SKM-1 treated with dmso at 0.1 percent for 144 hours (cell line): ENCODE measurements around the gene PPP1R7.

Experiments used
- DNase-seq: peaks from one replicate; lab custom pipeline; 2025; ENCODE audit not compliant: unreplicated experiment; lab: John Stamatoyannopoulos, UW

Gene PPP1R7

DNA sequence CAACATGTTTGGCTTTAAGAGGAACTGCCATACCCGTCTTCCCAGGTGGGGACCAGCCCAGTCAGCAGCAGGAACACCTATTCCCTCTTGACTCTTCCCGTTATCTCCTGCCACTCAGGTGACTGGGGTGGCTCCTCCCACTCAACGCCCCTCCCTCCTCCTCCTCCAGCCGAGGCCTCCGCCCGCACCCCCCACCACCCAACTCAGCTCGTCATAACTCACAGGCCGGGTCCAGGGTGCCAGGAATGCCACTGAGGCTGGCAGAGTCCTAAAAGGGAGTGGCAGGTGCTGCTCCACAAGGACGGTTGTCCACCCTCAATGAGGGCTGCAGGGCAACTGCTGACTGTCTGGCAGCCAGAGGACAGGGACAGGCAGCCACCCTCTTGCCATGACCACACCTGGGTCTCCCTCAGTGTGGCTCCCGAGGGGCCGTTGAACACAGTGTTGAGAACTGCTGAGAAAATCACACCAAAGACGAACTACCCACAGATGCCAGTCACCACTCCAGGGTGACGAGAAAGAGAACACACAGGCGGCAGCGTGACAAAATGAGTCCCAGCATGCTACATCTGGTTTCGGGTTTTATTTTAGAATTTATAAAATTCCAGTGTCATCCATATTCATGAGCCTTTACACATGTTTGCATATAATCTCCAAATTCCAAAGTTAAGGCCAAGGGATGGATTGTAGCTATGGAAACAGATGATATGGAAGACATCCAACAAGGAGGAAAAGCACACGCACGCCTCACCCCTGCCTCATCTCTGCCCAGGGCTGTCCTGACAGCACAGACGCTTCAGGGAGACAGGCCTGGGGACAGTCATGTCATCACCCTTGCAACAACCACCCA, 76.7 kb downstream of the PPP1R7 start:
- DNase-seq = no peak

GRCh38 chr2:241227594-241227993, 77.3 kb downstream of the PPP1R7 start:
- no peak for DNase-seq

GRCh38 chr2:241228081-241228859, 78.0 kb downstream of the PPP1R7 start:
- DNase-seq = no peak

DNA sequence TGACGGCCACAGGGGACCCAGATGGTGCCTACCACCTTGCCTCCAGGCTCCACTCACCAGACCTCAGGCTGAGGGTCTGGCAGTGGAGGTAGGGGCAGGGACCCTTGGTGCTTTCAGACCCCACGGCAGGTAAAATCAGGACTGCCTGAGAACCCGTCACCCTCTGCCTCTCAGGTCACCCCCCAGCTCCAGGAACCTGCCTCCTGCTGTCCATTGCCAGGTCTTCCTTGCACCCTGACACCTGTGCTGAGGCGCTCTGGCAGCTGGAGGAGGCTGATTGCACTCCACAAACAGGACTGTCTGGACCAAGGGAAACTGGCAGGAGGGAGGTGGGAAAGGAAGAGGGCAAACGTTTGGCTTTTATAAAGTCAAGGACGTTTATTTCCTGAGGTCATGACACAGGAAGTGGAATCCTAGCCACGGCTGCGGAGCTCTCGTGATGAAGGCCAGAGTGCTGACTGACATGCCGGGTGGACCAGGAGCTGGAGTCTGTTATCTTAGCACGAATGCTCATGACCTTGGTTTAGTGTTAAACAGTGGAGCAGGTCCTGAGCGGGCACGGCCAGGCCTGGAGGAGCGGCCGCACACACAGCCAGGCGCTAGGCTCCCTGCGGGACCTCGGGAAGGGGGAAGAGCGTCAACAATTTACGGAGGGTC, 78.7 kb downstream of the PPP1R7 start:
- no peak for DNase-seq

DNA sequence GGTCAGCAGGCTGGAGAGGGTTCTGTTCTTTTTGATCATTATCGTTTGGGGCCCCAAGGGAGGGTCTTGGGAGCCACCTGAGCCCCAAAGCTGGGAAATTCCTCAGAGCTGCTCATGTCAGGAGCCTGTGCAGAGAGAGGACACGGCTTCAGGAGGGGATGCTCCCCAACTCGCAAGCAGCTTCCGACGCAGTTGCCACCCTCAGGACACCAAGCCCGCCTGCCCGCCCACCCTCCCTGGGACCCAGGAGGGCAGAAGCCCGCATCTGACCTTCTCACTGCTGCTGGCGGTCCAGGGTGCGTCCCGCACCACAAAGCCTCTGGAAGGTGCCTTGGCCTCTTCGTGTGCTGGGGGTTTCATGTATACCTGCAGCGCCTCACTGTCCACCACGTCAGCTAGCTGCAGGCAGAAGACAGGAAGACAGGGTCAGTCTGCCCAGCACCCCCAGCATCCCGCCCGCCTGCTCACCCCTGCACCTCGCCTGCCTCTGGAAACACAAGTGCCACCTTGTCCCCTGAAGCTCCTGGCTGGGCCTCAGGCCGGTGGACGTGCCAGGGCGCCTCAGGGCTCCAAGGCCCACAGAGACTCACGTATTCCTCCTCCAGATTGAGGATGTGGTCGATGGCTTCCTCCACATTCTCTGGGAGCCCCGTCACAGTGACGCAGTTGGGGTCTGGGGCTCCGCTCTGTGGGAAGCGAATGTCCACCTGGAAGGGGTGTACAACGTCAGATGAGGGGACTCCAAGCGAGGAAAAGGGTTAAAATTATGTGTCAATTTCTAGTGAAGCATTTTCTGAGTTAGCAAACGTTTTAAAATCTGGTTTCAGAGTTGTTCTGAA, 79.5 kb downstream of the PPP1R7 start:
- DNase-seq = no peak

DNA sequence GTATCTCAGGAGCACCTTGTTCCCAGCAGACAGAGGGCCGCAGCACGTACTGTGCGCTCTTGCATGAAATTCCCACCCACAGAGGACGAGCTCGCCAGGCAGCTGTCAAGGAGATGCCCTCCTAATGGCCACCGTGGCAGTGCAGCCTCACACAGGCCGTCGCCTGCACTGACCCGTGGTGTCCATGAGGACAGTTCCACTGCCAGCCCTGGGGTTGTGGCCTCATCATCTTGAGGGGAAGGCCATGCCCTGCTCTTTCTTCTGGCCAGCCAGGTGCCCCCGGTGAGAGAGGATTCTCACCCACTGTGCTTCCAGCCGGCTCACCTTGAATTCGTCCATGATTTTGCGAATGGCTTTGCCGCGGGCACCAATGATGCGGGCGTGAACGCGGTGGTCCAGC, 80.2 kb downstream of the PPP1R7 start:
- DNase-seq = no peak

GRCh38 chr2:241232736-241233575, 82.7 kb downstream of the PPP1R7 start:
- no peak for DNase-seq
